ENCODE measurements around the gene OR11H7.
"Not testable (repeated sequence)": the region's sequence is repeated elsewhere in the genome, so short reads cannot be mapped to it uniquely, and the experiment has no call there.

The OR11H7 gene

DNA sequence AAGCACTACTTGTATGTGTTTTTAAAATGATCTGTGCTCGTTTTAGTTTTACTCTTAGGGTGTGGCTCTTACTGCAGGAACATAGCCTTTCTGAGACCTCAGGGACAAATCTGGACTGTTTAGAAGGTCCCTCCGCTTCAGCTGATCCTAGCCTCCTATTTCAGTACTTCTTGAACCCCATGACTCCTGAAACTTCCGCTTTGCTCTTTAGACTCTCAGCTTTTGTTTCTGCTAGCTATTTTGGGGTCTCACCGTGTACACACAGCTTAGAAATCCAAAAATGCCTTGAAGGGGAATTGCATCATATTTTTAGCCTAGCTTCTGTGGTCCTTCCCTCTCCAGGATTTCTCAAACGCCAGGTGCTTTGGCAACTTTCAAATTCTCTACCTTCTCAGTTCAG is 29.8 kb upstream of the OR11H7 start:
- Histone ChIP-seq H3K4me1 (ENCODE audit: control insufficient read depth in 5 of 5, insufficient read depth in 5 of 5, low read length in 5 of 5) (no peaks in the 10 kb centered on the region), H3K27me3 (ENCODE audit: control insufficient read depth in 5 of 5, insufficient read depth in 4 of 5, low read length in 5 of 5) (no peaks in the 10 kb centered on the region), H3K9ac (ENCODE audit: low read length in 5 of 5) (no peak overlapping the region), H3K9me3 (ENCODE audit: control insufficient read depth in 5 of 5, low read length in 5 of 5) (no peaks in the 10 kb centered on the region), H3K4me3 (ENCODE audit: low read depth in 1 of 5, low read length in 5 of 5) (no peak overlapping the region), H3K27ac (ENCODE audit: low read depth, low read length) (no peak overlapping the region), H3K36me3 (ENCODE audit: control insufficient read depth in 5 of 5, insufficient read depth in 5 of 5, low read length in 5 of 5) (no peaks in the 10 kb centered on the region)

DNA sequence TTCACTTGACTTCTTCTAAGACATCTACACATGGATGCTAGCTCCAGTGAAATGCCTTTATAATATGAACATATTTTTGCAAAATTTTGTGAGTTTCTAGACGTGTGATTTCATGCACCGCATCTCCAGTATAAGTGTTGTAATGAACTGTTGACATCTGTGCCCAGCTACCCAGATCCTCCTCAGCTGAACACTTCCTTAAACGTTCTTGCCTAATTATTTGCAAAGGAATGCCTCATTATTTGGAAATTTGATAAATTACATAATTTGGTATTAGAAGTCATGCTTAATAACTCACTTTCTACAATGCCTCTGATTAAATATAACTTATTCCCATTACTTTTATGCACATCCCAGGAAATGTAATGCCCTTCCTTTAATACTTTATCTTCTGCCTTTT is 24.1 kb upstream of the OR11H7 start:
- Histone ChIP-seq H3K9ac (ENCODE audit: low read length in 5 of 5) (no peak overlapping the region), H3K27ac (ENCODE audit: low read depth, low read length) (no peak overlapping the region), H3K4me1 (ENCODE audit: control insufficient read depth in 5 of 5, insufficient read depth in 5 of 5, low read length in 5 of 5) (no peaks in the 10 kb centered on the region), H3K36me3 (ENCODE audit: control insufficient read depth in 5 of 5, insufficient read depth in 5 of 5, low read length in 5 of 5) (no peaks in the 10 kb centered on the region), H3K27me3 (ENCODE audit: control insufficient read depth in 5 of 5, insufficient read depth in 4 of 5, low read length in 5 of 5) (no peaks in the 10 kb centered on the region), H3K4me3 (ENCODE audit: low read depth in 1 of 5, low read length in 5 of 5) (no peak overlapping the region), H3K9me3 (ENCODE audit: control insufficient read depth in 5 of 5, low read length in 5 of 5) (no peaks in the 10 kb centered on the region)

DNA sequence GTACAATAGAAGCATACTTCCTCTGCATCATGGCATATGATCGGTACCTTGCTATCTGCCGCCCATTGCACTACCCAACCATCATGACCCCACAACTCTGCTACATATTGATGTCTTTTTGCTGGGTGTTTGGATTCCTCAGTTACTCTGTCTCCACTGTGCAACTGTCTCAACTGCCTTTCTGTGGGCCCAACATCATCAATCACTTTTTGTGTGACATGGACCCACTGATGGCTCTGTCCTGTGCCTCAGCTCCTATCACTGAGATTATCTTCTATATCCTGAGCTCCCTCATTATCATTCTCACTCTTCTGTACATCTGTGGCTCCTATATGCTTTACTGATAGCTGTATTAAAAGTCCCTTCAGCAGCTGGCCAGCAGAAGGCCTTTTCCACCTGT is 19.2 kb upstream of the OR11H7 start:
- Histone ChIP-seq H3K4me1 (ENCODE audit: control insufficient read depth in 5 of 5, insufficient read depth in 5 of 5, low read length in 5 of 5) (no peaks in the 10 kb centered on the region), H3K36me3 (ENCODE audit: control insufficient read depth in 5 of 5, insufficient read depth in 5 of 5, low read length in 5 of 5) (no peaks in the 10 kb centered on the region), H3K27ac (ENCODE audit: low read depth, low read length) (no peak overlapping the region), H3K9me3 (ENCODE audit: control insufficient read depth in 5 of 5, low read length in 5 of 5) (no peaks in the 10 kb centered on the region), H3K9ac (ENCODE audit: low read length in 5 of 5) (no peak overlapping the region), H3K27me3 (ENCODE audit: control insufficient read depth in 5 of 5, insufficient read depth in 4 of 5, low read length in 5 of 5) (no peaks in the 10 kb centered on the region), H3K4me3 (ENCODE audit: low read depth in 1 of 5, low read length in 5 of 5) (no peak overlapping the region)

DNA sequence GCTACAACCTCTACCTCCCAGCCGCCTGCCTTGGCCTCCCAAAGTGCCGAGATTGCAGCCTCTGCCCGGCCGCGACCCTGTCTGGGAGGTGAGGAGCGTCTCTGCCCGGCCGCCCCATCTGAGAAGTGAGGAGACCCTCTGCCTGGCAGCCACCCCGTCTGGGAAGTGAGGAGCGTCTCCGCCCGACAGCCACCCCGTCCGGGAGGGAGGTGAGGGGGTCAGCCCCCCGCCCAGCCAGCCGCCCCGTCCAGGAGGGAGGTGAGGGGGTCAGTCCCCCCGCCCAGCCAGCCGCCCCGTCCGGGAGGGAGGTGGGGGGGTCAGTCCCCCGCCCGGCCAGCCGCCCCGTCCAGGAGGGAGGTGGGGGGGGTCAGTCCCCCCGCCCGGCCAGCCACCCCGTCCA is 16.4 kb upstream of the OR11H7 start:
- H3K4me1 ChIP-seq (ENCODE audit: control insufficient read depth in 5 of 5, insufficient read depth in 5 of 5, low read length in 5 of 5); H3K9ac ChIP-seq (ENCODE audit: low read length in 5 of 5); H3K9me3 ChIP-seq (ENCODE audit: control insufficient read depth in 5 of 5, low read length in 5 of 5); H3K36me3 ChIP-seq (ENCODE audit: control insufficient read depth in 5 of 5, insufficient read depth in 5 of 5, low read length in 5 of 5); H3K27ac ChIP-seq (ENCODE audit: low read depth, low read length); H3K4me3 ChIP-seq (ENCODE audit: low read depth in 1 of 5, low read length in 5 of 5); H3K27me3 ChIP-seq (ENCODE audit: control insufficient read depth in 5 of 5, insufficient read depth in 4 of 5, low read length in 5 of 5): not testable (repeated sequence)

DNA sequence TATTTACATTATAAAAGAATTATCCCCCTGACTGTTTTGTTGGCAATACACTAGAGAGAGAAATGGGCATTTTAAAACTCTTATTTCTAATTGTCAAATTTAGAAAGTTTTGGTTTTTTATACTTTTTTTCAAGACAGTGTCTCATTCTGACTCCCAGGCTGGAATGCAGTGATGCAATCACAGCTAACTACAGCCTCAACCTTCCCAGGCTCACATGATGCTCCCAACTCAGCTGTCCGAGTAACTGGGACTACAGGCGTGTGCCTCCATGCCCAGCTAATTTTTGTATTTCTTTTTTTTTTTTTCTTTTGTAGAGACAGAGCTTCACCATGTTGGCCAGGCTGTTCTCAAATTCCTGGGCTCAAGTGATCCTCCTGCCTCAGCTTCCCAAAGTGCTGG is 13.6 kb upstream of the OR11H7 start:
- Histone ChIP-seq H3K4me1 (ENCODE audit: control insufficient read depth in 5 of 5, insufficient read depth in 5 of 5, low read length in 5 of 5) (peaks cover 0 to 1% (median 0%) of the 10 kb centered on the region in 5 donors), H3K4me3 (ENCODE audit: low read depth in 1 of 5, low read length in 5 of 5) (no peak overlapping the region), H3K36me3 (ENCODE audit: control insufficient read depth in 5 of 5, insufficient read depth in 5 of 5, low read length in 5 of 5) (no peaks in the 10 kb centered on the region), H3K9me3 (ENCODE audit: control insufficient read depth in 5 of 5, low read length in 5 of 5) (no peaks in the 10 kb centered on the region), H3K9ac (ENCODE audit: low read length in 5 of 5) (no peak overlapping the region), H3K27ac (ENCODE audit: low read depth, low read length) (no peak overlapping the region), H3K27me3 (ENCODE audit: control insufficient read depth in 5 of 5, insufficient read depth in 4 of 5, low read length in 5 of 5) (no peaks in the 10 kb centered on the region)

DNA sequence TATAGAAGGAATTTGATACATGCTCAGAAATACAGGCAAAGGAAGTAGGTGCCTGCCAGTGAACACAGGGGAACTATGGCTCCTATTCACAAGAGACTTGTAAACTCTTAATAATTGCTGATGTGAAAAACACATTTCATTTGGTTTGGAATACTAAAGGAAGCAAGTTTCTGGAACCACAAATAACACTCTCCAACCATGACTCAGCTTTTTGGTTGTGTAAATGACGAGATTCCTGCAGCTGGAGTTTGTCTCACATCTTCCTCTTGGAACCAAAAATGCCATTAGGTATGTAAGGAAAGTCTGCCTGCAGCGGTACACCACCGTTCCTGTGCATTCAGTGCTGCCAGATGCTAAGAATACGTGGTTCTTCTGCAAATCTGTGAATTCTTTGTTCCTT is 9.7 kb upstream of the OR11H7 start:
- Histone ChIP-seq H3K4me1 (ENCODE audit: control insufficient read depth in 5 of 5, insufficient read depth in 5 of 5, low read length in 5 of 5) (peaks cover 0 to 1% (median 0%) of the 10 kb centered on the region in 5 donors), H3K36me3 (ENCODE audit: control insufficient read depth in 5 of 5, insufficient read depth in 5 of 5, low read length in 5 of 5) (no peaks in the 10 kb centered on the region), H3K27me3 (ENCODE audit: control insufficient read depth in 5 of 5, insufficient read depth in 4 of 5, low read length in 5 of 5) (no peaks in the 10 kb centered on the region), H3K9ac (ENCODE audit: low read length in 5 of 5) (no peak overlapping the region), H3K9me3 (ENCODE audit: control insufficient read depth in 5 of 5, low read length in 5 of 5) (no peaks in the 10 kb centered on the region), H3K27ac (ENCODE audit: low read depth, low read length) (no peak overlapping the region), H3K4me3 (ENCODE audit: low read depth in 1 of 5, low read length in 5 of 5) (no peak overlapping the region)

DNA sequence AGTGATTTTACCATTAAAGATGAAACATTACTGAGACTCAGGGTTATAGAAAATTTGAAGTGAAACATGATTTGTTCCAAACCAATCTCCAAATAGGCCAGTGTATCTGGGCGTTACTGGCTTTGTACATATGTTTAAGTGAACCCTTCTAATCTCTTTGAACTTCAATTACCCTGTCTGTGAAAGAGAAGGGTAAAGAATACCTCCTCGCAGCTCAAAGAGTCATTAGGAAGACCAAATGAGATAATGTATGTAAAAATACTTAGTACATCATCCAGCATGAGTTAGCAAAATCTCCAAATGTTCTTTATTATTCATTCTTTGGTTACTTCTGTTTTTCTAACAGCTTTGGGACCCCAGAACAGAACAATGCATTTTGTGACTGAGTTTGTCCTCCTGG is 5.4 kb upstream of the OR11H7 start, which contains the start of gene OR11H6:
Gene OR11H6, plus strand, starts transcription at position 301 of the 400 bp plus-strand sequence. Its CDS starts 0 bp downstream, at position 301.
- no peaks in the 10 kb centered on the region for H3K36me3 ChIP-seq (ENCODE audit: control insufficient read depth in 5 of 5, insufficient read depth in 5 of 5, low read length in 5 of 5)
- H3K27me3 ChIP-seq (ENCODE audit: control insufficient read depth in 5 of 5, insufficient read depth in 4 of 5, low read length in 5 of 5), result no peaks in the 10 kb centered on the region
- no peak within 1 kb of the TSS for H3K9ac ChIP-seq (ENCODE audit: low read length in 5 of 5)
- no peak within 1 kb of the TSS for H3K27ac ChIP-seq (ENCODE audit: low read depth, low read length)
- H3K4me3 ChIP-seq (ENCODE audit: low read depth in 1 of 5, low read length in 5 of 5), result no peak within 1 kb of the TSS
- H3K4me1 ChIP-seq (ENCODE audit: control insufficient read depth in 5 of 5, insufficient read depth in 5 of 5, low read length in 5 of 5), result peaks cover 0 to 1% (median 0%) of the 10 kb centered on the region in 5 donors
- peaks cover 0 to 3% (median 0%) of the 10 kb centered on the region in 5 donors for H3K9me3 ChIP-seq (ENCODE audit: control insufficient read depth in 5 of 5, low read length in 5 of 5)

DNA sequence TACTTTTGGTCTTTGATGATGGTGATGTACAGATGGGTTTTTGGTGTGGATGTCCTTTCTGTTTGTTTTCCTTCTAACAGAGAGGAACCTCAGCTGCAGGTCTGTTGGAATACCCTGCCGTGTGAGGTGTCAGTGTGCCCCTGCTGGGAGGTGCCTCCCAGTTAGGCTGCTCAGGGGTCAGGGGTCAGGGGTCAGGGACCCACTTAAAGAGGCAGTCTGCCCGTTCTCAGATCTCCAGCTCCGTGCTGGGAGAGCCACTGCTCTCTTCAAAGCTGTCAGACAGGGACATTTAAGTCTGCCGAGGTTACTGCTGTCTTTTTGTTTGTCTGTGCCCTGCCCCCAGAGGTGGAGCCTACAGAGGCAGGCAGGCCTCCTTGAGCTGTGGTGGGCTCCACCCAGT is 6.6 kb downstream of the OR11H7 start:
- H3K4me3 ChIP-seq (ENCODE audit: low read depth in 1 of 5, low read length in 5 of 5); H3K36me3 ChIP-seq (ENCODE audit: control insufficient read depth in 5 of 5, insufficient read depth in 5 of 5, low read length in 5 of 5); H3K9ac ChIP-seq (ENCODE audit: low read length in 5 of 5); H3K27me3 ChIP-seq (ENCODE audit: control insufficient read depth in 5 of 5, insufficient read depth in 4 of 5, low read length in 5 of 5); H3K27ac ChIP-seq (ENCODE audit: low read depth, low read length); H3K4me1 ChIP-seq (ENCODE audit: control insufficient read depth in 5 of 5, insufficient read depth in 5 of 5, low read length in 5 of 5); H3K9me3 ChIP-seq (ENCODE audit: control insufficient read depth in 5 of 5, low read length in 5 of 5): not testable (repeated sequence)

DNA sequence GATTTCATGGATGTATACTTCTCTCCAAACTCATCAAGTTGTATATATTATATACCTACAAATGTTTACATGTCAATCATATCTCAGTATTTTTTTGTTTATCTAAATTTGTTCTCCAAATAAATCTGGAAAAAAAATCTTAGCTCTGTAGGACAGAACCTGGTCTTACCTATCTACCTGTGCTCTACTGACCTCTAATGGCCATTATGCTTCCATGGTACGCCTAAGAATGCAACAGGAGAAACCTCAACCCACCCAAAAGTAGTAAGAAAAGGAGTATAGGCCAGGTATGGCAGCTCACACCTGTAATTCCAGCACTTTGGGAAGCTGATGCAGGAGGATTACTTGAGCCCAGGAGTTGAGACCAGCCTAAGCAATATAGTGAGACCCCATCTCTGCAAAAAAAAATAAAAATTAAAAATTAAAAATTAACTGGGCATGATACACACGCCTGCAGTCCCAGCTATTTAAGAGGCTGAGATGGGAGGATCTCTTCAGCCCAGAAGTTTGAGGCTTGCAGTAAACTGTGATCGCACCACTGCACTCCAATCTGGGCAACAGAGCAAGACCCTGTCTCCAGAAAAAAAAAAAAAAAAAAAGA is 19.0 kb downstream of the OR11H7 start:
- Histone ChIP-seq H3K36me3 (ENCODE audit: control insufficient read depth in 5 of 5, insufficient read depth in 5 of 5, low read length in 5 of 5) (no peaks in the 10 kb centered on the region), H3K9me3 (ENCODE audit: control insufficient read depth in 5 of 5, low read length in 5 of 5) (peaks cover 3 to 8% (median 6%) of the 10 kb centered on the region in 5 donors), H3K4me1 (ENCODE audit: control insufficient read depth in 5 of 5, insufficient read depth in 5 of 5, low read length in 5 of 5) (no peaks in the 10 kb centered on the region), H3K9ac (ENCODE audit: low read length in 5 of 5) (no peak overlapping the region), H3K27ac (ENCODE audit: low read depth, low read length) (no peak overlapping the region), H3K4me3 (ENCODE audit: low read depth in 1 of 5, low read length in 5 of 5) (no peak overlapping the region), H3K27me3 (ENCODE audit: control insufficient read depth in 5 of 5, insufficient read depth in 4 of 5, low read length in 5 of 5) (no peaks in the 10 kb centered on the region)

DNA sequence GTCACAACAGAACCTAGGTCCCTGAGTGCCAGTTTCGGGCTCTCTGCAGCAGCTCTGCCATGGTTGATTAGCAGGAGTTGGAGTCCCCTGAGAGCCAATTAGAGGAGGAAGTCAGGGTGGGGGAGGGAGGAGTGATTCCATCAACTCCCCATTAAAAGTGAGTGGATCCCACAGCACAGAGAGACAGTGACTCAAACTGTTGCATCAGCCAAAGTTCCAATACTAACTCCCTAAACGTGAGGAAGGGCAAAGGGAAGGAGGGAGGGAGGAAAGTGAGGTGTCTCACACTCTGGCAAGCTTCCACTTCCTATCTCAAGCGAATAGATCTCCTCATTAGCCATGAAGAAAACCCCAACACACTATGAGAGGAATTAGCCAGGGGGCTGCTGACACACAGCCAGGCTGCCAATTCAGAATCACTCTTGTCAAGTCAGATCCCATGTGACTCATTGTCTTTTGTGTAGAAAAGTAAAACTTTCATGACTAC is 33.9 kb downstream of the OR11H7 start:
- Histone ChIP-seq H3K27ac (ENCODE audit: low read depth, low read length) (no peak overlapping the region), H3K4me1 (ENCODE audit: control insufficient read depth in 5 of 5, insufficient read depth in 5 of 5, low read length in 5 of 5) (no peaks in the 10 kb centered on the region), H3K4me3 (ENCODE audit: low read depth in 1 of 5, low read length in 5 of 5) (no peak overlapping the region), H3K9ac (ENCODE audit: low read length in 5 of 5) (no peak overlapping the region), H3K9me3 (ENCODE audit: control insufficient read depth in 5 of 5, low read length in 5 of 5) (no peaks in the 10 kb centered on the region), H3K27me3 (ENCODE audit: control insufficient read depth in 5 of 5, insufficient read depth in 4 of 5, low read length in 5 of 5) (no peaks in the 10 kb centered on the region), H3K36me3 (ENCODE audit: control insufficient read depth in 5 of 5, insufficient read depth in 5 of 5, low read length in 5 of 5) (no peaks in the 10 kb centered on the region)

DNA sequence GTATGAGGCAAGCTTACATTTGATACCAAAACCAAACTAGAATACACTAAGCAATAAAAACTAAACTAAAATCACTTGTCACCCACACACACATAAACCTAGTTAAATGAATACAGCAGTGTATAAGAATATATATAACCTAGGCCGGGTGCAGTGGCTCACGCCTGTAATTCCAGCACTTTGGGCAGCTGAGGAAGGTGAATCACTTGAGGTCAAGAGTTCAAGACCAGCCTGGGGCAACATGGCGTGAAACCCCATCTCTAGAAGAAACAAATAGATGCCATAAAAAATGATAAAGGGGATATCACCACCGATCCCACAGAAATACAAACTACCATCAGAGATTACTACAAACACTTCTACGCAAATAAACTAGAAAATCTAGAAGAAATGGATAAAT is 35.6 kb downstream of the OR11H7 start:
- not testable (repeated sequence) for H3K9me3 ChIP-seq (ENCODE audit: control insufficient read depth in 5 of 5, low read length in 5 of 5)

More for the DNA sequence above, 35.6 kb downstream of the OR11H7 start:
- not testable (repeated sequence) for H3K9ac ChIP-seq (ENCODE audit: low read length in 5 of 5); H3K4me1 ChIP-seq (ENCODE audit: control insufficient read depth in 5 of 5, insufficient read depth in 5 of 5, low read length in 5 of 5); H3K36me3 ChIP-seq (ENCODE audit: control insufficient read depth in 5 of 5, insufficient read depth in 5 of 5, low read length in 5 of 5); H3K27ac ChIP-seq (ENCODE audit: low read depth, low read length); H3K4me3 ChIP-seq (ENCODE audit: low read depth in 1 of 5, low read length in 5 of 5); H3K27me3 ChIP-seq (ENCODE audit: control insufficient read depth in 5 of 5, insufficient read depth in 4 of 5, low read length in 5 of 5)
